Cardiac muscle cell (in vitro differentiated cells and primary cell): ENCODE results near the gene SETD1A. TPM values are rescaled to one million over a fixed set of nuclear protein-coding genes. Genes with fewer than 3 reads are reported as not detected.

Experiments used
- DNase-seq, 2 donors: peaks; one replicate each; pipeline versions ENCODE4 v3.0.0 to v3.0.0-alpha.2; 2010 to 2017; ENCODE audit warnings: low read depth in 1 of 2, low spot score in 1 of 2
- H3K27ac ChIP-seq: fragments of 200-600 bp; sonication (generic); 2 replicates; pipeline ENCODE4 v1.5.1; 2016
- H3K27me3 ChIP-seq: fragments of 200-600 bp; sonication (generic); 2 replicates; pipeline ENCODE4 v1.6.0; 2016; ENCODE audit warnings: control low read depth
- H3K36me3 ChIP-seq: fragments of 200-600 bp; sonication (generic); 2 replicates; pipeline ENCODE4 v1.5.1; 2016; ENCODE audit warnings: control low read depth
- H3K4me1 ChIP-seq: fragments of 200-600 bp; sonication (generic); 2 replicates; pipeline ENCODE4 v1.8.1; 2017; ENCODE audit warnings: low read depth, mild to moderate bottlenecking, mixed run types
- H3K4me3 ChIP-seq: fragments of 200-600 bp; sonication (generic); 2 replicates; pipeline ENCODE4 v1.5.1; 2016; ENCODE audit warnings: mild to moderate bottlenecking
- H3K9me3 ChIP-seq: fragments of 200-600 bp; sonication (generic); 2 replicates; pipeline ENCODE4 v1.5.1; 2017; ENCODE audit warnings: low read depth, mild to moderate bottlenecking, control low read depth
- polyA plus RNA-seq: library from polyadenylated mRNA; unstranded; fragments of >200 nt; fragmentation: Nextera tagmentation; extraction: Ambion mirVana; gene quantifications from 2 replicates; pipeline ENCODE4 v1.2.1, GENCODE V29; 2016
- total RNA-seq: library from RNA; depleted of rRNA; stranded (reverse); fragments of >200 nt; gene quantifications from 2 replicates; pipeline ENCODE4 v1.2.3, GENCODE V29; 2016
- TF ChIP-seq, protein P1 (sequence below): IDR thresholded peaks from 2 replicates; pipeline ENCODE4 v1.5.1; 2012; ENCODE audit warnings: low read depth, mild to moderate bottlenecking, low read length

SETD1A gene
- total and polyA plus RNA-seq, 2 experiments from 2014 or later: 1.9 to 10.4 TPM

GRCh38 chr16:30942426-30942806, 15.1 kb upstream of the SETD1A start:
- peaks cover 19% of the 10 kb centered on the region for H3K36me3 ChIP-seq
- no peak for DNase-seq
- TF ChIP-seq, protein P1, sequence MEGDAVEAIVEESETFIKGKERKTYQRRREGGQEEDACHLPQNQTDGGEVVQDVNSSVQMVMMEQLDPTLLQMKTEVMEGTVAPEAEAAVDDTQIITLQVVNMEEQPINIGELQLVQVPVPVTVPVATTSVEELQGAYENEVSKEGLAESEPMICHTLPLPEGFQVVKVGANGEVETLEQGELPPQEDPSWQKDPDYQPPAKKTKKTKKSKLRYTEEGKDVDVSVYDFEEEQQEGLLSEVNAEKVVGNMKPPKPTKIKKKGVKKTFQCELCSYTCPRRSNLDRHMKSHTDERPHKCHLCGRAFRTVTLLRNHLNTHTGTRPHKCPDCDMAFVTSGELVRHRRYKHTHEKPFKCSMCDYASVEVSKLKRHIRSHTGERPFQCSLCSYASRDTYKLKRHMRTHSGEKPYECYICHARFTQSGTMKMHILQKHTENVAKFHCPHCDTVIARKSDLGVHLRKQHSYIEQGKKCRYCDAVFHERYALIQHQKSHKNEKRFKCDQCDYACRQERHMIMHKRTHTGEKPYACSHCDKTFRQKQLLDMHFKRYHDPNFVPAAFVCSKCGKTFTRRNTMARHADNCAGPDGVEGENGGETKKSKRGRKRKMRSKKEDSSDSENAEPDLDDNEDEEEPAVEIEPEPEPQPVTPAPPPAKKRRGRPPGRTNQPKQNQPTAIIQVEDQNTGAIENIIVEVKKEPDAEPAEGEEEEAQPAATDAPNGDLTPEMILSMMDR: no peak
- H3K4me1 ChIP-seq: no peaks in the 10 kb centered on the region
- H3K4me3 ChIP-seq: no peak overlapping the region
- no peaks in the 10 kb centered on the region for H3K27me3 ChIP-seq
- H3K9me3 ChIP-seq: no peaks in the 10 kb centered on the region
- H3K27ac ChIP-seq: no peak overlapping the region

DNA sequence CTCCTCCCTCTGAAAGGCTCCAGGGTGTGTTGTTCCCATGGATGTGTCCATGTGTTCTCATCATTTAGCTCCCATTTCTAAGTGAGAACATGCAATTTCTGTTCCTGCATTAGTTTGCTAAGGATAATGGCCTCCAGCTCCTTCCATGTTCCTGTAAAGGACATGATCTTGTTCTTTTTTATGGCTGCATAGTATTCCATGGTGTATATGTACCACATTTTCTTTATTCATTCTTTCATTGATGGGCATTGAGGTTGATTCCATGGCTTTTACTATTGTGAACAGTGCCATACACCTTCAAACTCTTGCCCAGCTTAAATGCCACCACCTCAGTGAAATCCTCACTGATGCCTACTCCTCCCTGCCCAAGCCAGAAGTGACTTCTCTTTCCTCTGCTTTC, 13.2 kb upstream of the SETD1A start:
- Histone ChIP-seq H3K4me1 (no peaks in the 10 kb centered on the region), H3K36me3 (peaks cover 19% of the 10 kb centered on the region), H3K4me3 (no peak overlapping the region), H3K27ac (no peak overlapping the region), H3K9me3 (no peaks in the 10 kb centered on the region), H3K27me3 (no peaks in the 10 kb centered on the region)
- DNase-seq: no peak
- TF ChIP-seq, protein P1: no peak

DNA sequence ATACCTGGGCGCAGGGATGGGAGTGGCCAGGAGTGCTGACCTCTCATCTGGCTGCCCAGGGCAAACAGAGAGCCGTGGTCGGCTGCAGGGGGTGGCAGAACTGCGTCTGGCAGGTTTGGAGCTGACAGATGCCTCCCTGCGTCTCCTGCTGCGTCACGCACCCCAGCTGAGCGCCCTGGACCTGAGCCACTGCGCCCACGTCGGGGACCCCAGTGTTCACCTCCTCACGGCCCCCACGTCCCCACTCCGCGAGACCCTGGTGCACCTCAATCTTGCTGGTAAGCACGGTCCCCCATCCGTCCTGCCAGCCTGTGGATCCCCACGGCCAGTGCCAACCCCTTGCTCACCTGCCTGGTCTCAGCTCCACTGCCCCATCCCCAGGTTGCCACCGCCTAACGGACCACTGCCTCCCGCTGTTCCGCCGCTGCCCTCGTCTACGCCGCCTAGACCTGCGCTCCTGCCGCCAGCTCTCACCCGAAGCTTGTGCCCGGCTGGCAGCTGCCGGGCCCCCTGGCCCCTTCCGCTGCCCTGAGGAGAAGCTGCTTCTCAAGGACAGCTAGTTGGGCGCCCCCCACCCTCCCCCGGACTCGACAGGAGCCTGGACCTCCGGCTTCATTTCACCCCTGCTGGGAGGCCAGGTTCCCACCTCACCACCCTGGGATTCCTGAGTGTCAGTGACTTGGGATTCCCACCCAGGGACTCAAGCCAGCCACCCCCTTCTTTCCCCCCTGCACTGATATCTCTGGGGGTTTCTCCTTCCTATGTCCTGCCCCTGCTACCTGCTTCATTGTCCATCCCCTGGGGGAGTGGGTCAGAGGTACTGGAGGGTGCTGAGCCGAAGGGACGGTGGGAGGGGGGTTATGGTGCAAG, 10.6 kb upstream of the SETD1A start:
- peak overlapping the region; percentile 95 for H3K27ac ChIP-seq
- TF ChIP-seq, protein P1: no peak
- H3K36me3 ChIP-seq: peaks cover 12% of the 10 kb centered on the region
- no peak overlapping the region for H3K4me3 ChIP-seq
- H3K4me1 ChIP-seq: peaks cover 4% of the 10 kb centered on the region
- no peaks in the 10 kb centered on the region for H3K9me3 ChIP-seq
- H3K27me3 ChIP-seq: no peaks in the 10 kb centered on the region
- no peak for DNase-seq

DNA sequence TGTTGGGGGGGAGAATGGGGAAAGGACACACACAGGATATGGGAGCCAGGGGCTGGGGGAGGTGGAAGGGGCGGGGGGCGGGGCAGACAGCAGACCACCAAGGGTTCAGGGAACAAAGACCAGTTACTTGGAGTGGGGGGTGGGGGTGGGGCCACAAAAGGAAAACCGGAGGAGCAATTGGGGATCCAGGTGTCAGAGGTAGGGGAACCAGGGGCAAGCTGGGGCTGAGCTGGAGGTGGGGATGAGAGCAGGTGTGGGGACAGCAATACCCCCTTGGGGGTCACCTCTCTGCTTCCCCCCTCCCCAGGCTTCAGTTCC, 10.1 kb upstream of the SETD1A start:
- peak overlapping the region; percentile 95 for H3K27ac ChIP-seq
- peaks cover 4% of the 10 kb centered on the region for H3K4me1 ChIP-seq
- H3K36me3 ChIP-seq: peaks cover 12% of the 10 kb centered on the region
- no peaks in the 10 kb centered on the region for H3K9me3 ChIP-seq
- TF ChIP-seq, protein P1: no peak
- H3K4me3 ChIP-seq: peak overlapping the region; percentile 29
- DNase-seq: no peak
- no peaks in the 10 kb centered on the region for H3K27me3 ChIP-seq

DNA sequence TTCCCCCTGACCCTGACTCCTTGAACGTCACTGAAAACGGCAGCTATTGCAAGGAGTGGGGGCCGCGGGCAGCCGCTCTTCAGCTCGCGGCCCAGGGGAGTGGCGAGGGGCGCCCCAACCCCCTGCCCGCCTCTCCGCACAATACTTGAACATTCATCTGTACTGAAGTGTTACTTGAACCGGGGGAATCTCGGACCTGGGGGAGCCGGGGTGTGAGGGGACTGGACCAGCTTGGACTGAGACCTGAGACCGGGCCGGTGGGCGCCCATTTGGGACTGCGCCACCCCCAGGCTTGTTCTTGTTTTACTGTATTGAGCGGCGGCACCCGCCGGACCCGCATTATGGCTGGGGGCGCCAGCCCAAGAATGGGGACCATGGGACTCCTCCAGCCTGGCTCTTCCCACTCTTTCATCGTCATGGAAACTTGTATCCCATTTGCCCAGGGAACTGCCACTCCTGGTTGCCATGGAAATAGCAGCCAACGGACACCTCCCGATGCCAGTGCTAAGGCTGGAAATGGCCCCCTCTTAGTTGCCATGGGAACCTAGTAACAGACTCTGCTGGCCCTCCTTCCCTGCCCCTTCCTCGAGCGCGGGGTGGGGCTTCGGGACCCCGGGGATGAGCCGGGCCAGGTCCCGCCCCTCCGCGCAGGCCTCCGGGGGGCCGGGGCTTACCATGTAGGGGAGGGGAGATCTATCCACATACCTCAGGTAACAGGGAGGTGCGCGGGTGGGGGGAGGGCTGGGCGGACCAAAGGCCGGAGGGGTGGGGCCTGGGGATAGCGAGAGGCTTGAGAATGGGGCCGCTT, 9.5 kb upstream of the SETD1A start:
- Histone ChIP-seq H3K27ac (peak overlapping the region; percentile 95), H3K36me3 (peaks cover 10% of the 10 kb centered on the region), H3K27me3 (no peaks in the 10 kb centered on the region), H3K9me3 (no peaks in the 10 kb centered on the region), H3K4me1 (peaks cover 4% of the 10 kb centered on the region), H3K4me3 (peak overlapping the region; percentile 95)
- TF ChIP-seq, protein P1: no peak
- DNase-seq: peak; percentile 99 to 100
